HCT116 (cell line): ENCODE results near the gene TAOK3.

Experiments used
- ATF3 ChIP-seq: IDR thresholded peaks from 2 replicates; pipeline ENCODE4 v1.6.1; 2012
- CTCF ChIP-seq, 3 experiments: fragments of 200-600 bp in 1 of 3; sonication (generic) in 1 of 3; IDR thresholded peaks in 2 of 3; conservative IDR thresholded peaks in 1 of 3; 2 replicates each; pipeline ENCODE4 v1.5.1; 2012 to 2017; ENCODE audit warnings: low read depth in 2 of 3, low read length in 2 of 3, antibody characterized with exemption in 1 of 3, borderline replicate concordance in 1 of 3, control low read depth in 1 of 3, mild to moderate bottlenecking in 1 of 3, mixed read lengths in 1 of 3, mixed run types in 1 of 3, moderate library complexity in 1 of 3; ENCODE audit not compliant: insufficient read depth in 1 of 3
- EZH2 ChIP-seq: fragments of 200-600 bp; sonication (generic); IDR thresholded peaks from 2 replicates; pipeline ENCODE4 v1.6.1; 2017; ENCODE audit warnings: antibody characterized with exemption, mixed run types
- POLR2A ChIP-seq: IDR thresholded peaks from 2 replicates; pipeline ENCODE4 v1.7.0; 2011; ENCODE audit warnings: borderline replicate concordance; ENCODE audit not compliant: insufficient read depth, insufficient read length; ENCODE audit errors: extremely low read depth
- RAD21 ChIP-seq: IDR thresholded peaks from 2 replicates; pipeline ENCODE4 v1.6.1; 2012; ENCODE audit warnings: low read depth, mild to moderate bottlenecking
- REST ChIP-seq: IDR thresholded peaks from 2 replicates; pipeline ENCODE4 v1.6.1; 2012; ENCODE audit warnings: low read depth
- ZBTB33 ChIP-seq: IDR thresholded peaks from 2 replicates; pipeline ENCODE4 v1.6.1; 2011; ENCODE audit warnings: mild to moderate bottlenecking, low read length, moderate library complexity; ENCODE audit not compliant: insufficient replicate concordance; ENCODE audit errors: extremely low read depth
- ZNF274 ChIP-seq: fragments of 200-500 bp; sonication (Bioruptor generic); IDR thresholded peaks from 2 replicates; pipeline ENCODE4 v1.6.1; 2014; ENCODE audit warnings: mild to moderate bottlenecking, low read depth, low read length, inconsistent platforms

GRCh38 chr12:118297284-118297683 is 75.4 kb downstream of the TAOK3 start:
- TF ChIP-seq RAD21 (no peak), CTCF (IDR thresholded peaks at IDR 0.05 in 2 of 3, conservative IDR thresholded peaks at IDR 0.05 in 1 of 3; ENCODE audit: borderline replicate concordance in 1 of 3, insufficient read depth in 1 of 3, low read depth in 2 of 3, low read length in 2 of 3) (no peak), ZBTB33 (no peak), EZH2 (no peak), REST (no peak), ZNF274 (no peak), POLR2A (no peak), ATF3 (no peak)
